AG04450 (cell line): Measurements from ENCODE around the gene TRIM33. TPM values are rescaled to one million over a fixed set of nuclear protein-coding genes. Genes with fewer than 3 reads are reported as not detected.

ENCODE experiments used
- CTCF ChIA-PET: fragments of 300-600, 350-600 bp; formaldehyde crosslinking; extraction: SDS; loops from one replicate; lab custom pipeline; 2022; ENCODE audit warnings: antibody characterized with exemption, inconsistent platforms; lab: Charles Lee
- POLR2A ChIA-PET: fragments of 350-600 bp; formaldehyde crosslinking; extraction: SDS; loops from one replicate; lab custom pipeline; 2021; ENCODE audit warnings: antibody characterized with exemption, inconsistent platforms; lab: Yijun Ruan, JAX
- DNase-seq: peaks from one replicate; pipeline ENCODE4 v3.0.0-alpha.2; 2011; ENCODE audit warnings: low read depth, low spot score
- H3K27ac ChIP-seq: one replicate; pipeline ENCODE4 v1.5.1; 2012; ENCODE audit warnings: low read depth, low read length, control low read depth
- H3K27me3 ChIP-seq: one replicate; pipeline ENCODE4 v1.6.0; 2012; ENCODE audit warnings: low read length; ENCODE audit not compliant: control insufficient read depth, insufficient read depth
- H3K4me3 ChIP-seq: 2 replicates; pipeline ENCODE4 v1.5.1; 2011; ENCODE audit warnings: mild to moderate bottlenecking, low read depth, low read length, control low read depth
- H3K9me3 ChIP-seq: 2 replicates; pipeline ENCODE4 v1.5.1; 2012; ENCODE audit warnings: low read length; ENCODE audit not compliant: control insufficient read depth, insufficient read depth
- CTCF ChIP-seq: IDR thresholded peaks from 2 replicates; pipeline ENCODE4 v1.5.1; 2011; ENCODE audit warnings: low read depth, low read length, control low read depth, inconsistent platforms
- polyA plus RNA-seq: library from polyadenylated mRNA; depleted of rRNA; stranded (reverse); fragments of >200 nt; gene quantifications from 2 replicates; pipeline ENCODE4 v1.2.3, GENCODE V29; 2011

The TRIM33 gene
- polyA plus RNA-seq, 1 experiment: 21.1 TPM

- Histone ChIP-seq H3K9me3 (no peaks in the 10 kb centered on the region), H3K27ac (no peak overlapping the region), H3K4me3 (no peak overlapping the region), H3K27me3 (no peaks in the 10 kb centered on the region)
- no peak for TF ChIP-seq CTCF
- no peak for DNase-seq
- CTCF ChIA-PET: interaction anchor here (0.5 kb wide), 1 partner anchor 248 kb away, joined by 3 read pairs; no protein-coding TSS in a partner anchor
- POLR2A ChIA-PET: no interaction called here
These were observed 20.1 kb upstream of the TRIM33 start for GRCh38 chr1:114531094-114531493.

GRCh38 chr1:114530224-114530623, 19.2 kb upstream of the TRIM33 start:
- POLR2A ChIA-PET: no interaction called here

GRCh38 chr1:114524944-114525343, 13.9 kb upstream of the TRIM33 start:
- no peak overlapping the region for H3K27ac ChIP-seq
- DNase-seq: no peak
- no peaks in the 10 kb centered on the region for H3K9me3 ChIP-seq
- H3K27me3 ChIP-seq: no peaks in the 10 kb centered on the region
- ChIA-PET CTCF (no interaction called here), POLR2A (no interaction called here)
- no peak overlapping the region for H3K4me3 ChIP-seq
- TF ChIP-seq CTCF: no peak

More at GRCh38 chr1:114530224-114530623, 19.2 kb upstream of the TRIM33 start:
- no peaks in the 10 kb centered on the region for H3K9me3 ChIP-seq
- CTCF ChIA-PET: no interaction called here
- TF ChIP-seq CTCF: no peak
- no peak overlapping the region for H3K27ac ChIP-seq
- H3K27me3 ChIP-seq: no peaks in the 10 kb centered on the region
- no peak for DNase-seq
- no peak overlapping the region for H3K4me3 ChIP-seq

- no peak for DNase-seq
- no peak overlapping the region for H3K27ac ChIP-seq
- H3K4me3 ChIP-seq: no peak overlapping the region
- ChIA-PET POLR2A (no interaction called here), CTCF (no interaction called here)
- no peaks in the 10 kb centered on the region for H3K27me3 ChIP-seq
- no peak for TF ChIP-seq CTCF
- no peaks in the 10 kb centered on the region for H3K9me3 ChIP-seq
These were observed 11.2 kb upstream of the TRIM33 start for GRCh38 chr1:114522264-114522575.

GRCh38 chr1:114521396-114522263, 10.6 kb upstream of the TRIM33 start:
- POLR2A ChIA-PET: no interaction called here

More at GRCh38 chr1:114521396-114522263, 10.6 kb upstream of the TRIM33 start:
- DNase-seq: no peak
- CTCF ChIA-PET: no interaction called here
- H3K4me3 ChIP-seq: no peak overlapping the region
- no peaks in the 10 kb centered on the region for H3K27me3 ChIP-seq
- TF ChIP-seq CTCF: no peak
- H3K27ac ChIP-seq: no peak overlapping the region
- H3K9me3 ChIP-seq: no peaks in the 10 kb centered on the region
